Smooth muscle cell of the umbilical artery (primary cell): Measurements from ENCODE around the gene SCYGR2. TPM values are rescaled to one million over a fixed set of nuclear protein-coding genes. Genes with fewer than 3 reads are reported as not detected.

Experiments
- total RNA-seq: library from RNA; depleted of rRNA; stranded (reverse); fragments of >200 nt; gene quantifications from 2 replicates; pipeline ENCODE4 v1.2.3, GENCODE V29; 2014

The SCYGR2 gene, protein sequence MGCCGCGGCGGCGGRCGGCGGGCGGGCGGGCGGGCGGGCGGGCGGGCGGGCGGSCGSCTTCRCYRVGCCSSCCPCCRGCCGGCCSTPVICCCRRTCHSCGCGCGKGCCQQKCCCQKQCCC
- not detected in 2 replicates for total RNA-seq

DNA sequence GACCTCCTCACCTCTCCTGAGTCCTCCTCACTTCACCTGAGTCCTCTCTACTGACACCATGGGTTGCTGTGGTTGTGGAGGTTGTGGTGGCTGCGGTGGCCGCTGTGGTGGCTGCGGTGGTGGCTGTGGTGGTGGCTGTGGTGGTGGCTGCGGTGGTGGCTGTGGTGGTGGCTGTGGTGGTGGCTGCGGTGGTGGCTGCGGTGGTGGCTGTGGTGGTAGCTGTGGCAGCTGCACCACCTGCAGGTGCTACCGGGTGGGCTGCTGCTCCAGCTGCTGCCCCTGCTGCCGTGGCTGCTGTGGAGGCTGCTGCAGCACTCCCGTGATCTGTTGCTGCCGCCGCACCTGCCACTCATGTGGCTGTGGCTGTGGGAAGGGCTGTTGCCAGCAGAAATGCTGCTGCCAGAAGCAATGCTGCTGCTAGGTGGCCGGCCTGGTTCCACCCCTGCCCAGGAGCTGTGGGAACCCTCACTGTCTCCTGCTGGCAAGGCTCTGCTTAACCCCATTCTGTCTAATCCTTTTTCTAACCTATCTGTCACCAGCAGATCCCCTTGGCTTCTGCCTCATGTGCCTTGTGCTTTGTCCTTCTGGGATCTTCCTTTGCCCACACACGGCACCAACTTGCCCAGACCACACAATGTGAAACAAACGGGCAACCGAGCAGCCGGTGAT, at the start of gene SCYGR2:
Gene SCYGR2, plus strand, starts transcription at position 59 of the 669 bp plus-strand sequence. Its CDS starts 0 bp downstream, at position 59.

DNA sequence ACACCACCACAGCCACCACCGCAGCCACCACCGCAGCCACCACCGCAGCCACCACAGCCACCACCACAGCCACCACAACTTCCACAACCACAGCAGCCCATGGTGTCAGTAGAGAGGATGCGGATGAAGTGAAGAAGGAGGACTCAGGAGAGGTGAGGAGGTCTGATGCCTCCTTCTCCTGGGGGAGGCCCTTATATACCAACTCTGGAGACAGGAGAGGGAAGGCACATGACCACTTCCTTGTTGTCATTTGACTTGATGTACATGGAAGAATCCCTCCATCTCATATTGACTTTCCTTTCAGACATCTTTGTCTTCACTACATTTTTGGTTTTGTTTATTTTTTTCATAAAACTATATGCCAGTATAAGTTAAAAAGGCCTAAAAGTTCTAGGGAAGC, 16.0 kb downstream of the SCYGR2 start, which contains the start of gene SCYGR3:
Gene SCYGR3, minus strand, starts transcription at position 101 of the 400 bp plus-strand sequence. Its CDS starts 0 bp downstream, at position 101.

DNA sequence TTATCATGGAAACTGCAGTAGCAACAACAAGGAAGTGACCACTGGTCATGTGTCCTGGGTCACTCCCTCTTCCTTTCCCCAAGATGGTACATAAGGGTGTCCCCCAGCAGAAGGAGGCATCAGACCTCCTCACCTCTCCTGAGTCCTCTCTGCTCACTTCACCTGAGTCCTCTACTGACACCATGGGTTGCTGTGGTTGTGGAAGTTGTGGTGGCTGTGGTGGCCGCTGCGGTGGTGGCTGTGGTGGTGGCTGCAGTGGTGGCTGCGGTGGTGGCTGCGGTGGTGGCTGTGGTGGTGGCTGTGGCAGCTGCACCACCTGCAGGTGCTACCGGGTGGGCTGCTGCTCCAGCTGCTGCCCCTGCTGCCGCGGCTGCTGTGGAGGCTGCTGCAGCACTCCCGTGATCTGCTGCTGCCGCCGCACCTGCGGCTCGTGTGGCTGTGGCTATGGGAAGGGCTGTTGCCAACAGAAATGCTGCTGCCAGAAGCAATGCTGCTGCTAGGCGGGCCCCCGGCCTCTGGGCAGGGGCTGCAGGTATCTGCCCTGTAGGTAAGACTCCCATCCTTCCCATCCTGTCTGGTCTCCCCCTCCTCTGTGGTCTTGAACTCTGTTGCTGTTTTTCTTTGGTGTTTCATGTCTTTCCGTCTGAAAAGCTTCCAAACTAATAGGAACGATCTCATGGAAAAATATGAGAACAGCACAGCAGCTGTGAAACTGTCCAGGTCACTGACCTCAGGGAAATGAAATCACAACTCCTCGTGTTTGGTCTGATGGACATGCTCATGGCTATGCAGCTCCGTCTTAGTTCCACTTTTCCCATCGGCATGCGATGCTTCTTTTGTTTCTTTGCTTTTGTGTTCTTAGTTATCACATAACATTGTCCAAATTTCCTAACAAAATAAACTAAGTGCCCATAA, 18.9 kb downstream of the SCYGR2 start, which contains the start of gene SCYGR4:
Gene SCYGR4, plus strand, starts transcription at position 183 of the 915 bp plus-strand sequence. Its CDS starts 0 bp downstream, at position 183.

Other genes starting within 250 kb of the SCYGR2 start
- gene TM4SF20, start 219.6 kb upstream of the SCYGR2 start, total RNA-seq, result not detected in 2 replicates
- not detected in 2 replicates for gene SCYGR1, start 210.9 kb upstream of the SCYGR2 start, total RNA-seq
- gene AGFG1, start 126.7 kb upstream of the SCYGR2 start, total RNA-seq, result 33.9 and 55.3 TPM in 2 replicates
- not detected in 2 replicates for gene SCYGR3, start 15.9 kb downstream of the SCYGR2 start, total RNA-seq
- not detected in 2 replicates for gene SCYGR4, start 18.6 kb downstream of the SCYGR2 start, total RNA-seq
- gene SCYGR5, start 67.9 kb downstream of the SCYGR2 start, total RNA-seq, result not detected in 2 replicates
- gene SLC19A3, start 119.1 kb downstream of the SCYGR2 start, total RNA-seq, result 0.18 and 2.4 TPM in 2 replicates
- not detected in 2 replicates for gene SCYGR6, start 125.9 kb downstream of the SCYGR2 start, total RNA-seq
- not detected in 2 replicates for gene SCYGR7, start 129.4 kb downstream of the SCYGR2 start, total RNA-seq
- not detected in 2 replicates for gene SCYGR8, start 147.0 kb downstream of the SCYGR2 start, total RNA-seq
- gene CCL20, start 214.9 kb downstream of the SCYGR2 start, total RNA-seq, result 0.92 and 3.0 TPM in 2 replicates